Nephron progenitor cell (in vitro differentiated cells): ENCODE results near the gene MYBBP1A.
A peak's percentile ranks its signal among the peaks of the same experiment; 100 is the strongest.

Source experiments
- DNase-seq: peaks from one replicate; pipeline ENCODE4 v3.0.0; 2021
- H3K27ac Mint-ChIP-seq: 2 replicates; pipeline ENCODE4 v1.8.0; 2021; ENCODE audit warnings: mild to moderate bottlenecking, moderate library complexity, mixed read lengths
- H3K27me3 Mint-ChIP-seq: 2 replicates; pipeline ENCODE4 v1.8.0; 2021; ENCODE audit warnings: mild to moderate bottlenecking, low read depth, mixed read lengths; ENCODE audit not compliant: poor library complexity
- H3K36me3 Mint-ChIP-seq: 2 replicates; pipeline ENCODE4 v1.8.0; 2021; ENCODE audit warnings: low read depth, mixed read lengths
- H3K4me1 Mint-ChIP-seq: 2 replicates; pipeline ENCODE4 v1.8.0; 2021; ENCODE audit warnings: mixed read lengths
- H3K4me3 Mint-ChIP-seq: 2 replicates; pipeline ENCODE4 v1.8.0; 2021; ENCODE audit warnings: mild to moderate bottlenecking, moderate library complexity, mixed read lengths
- H3K9me3 Mint-ChIP-seq: 2 replicates; pipeline ENCODE4 v1.8.0; 2021; ENCODE audit warnings: mild to moderate bottlenecking, moderate library complexity, mixed read lengths
- TF ChIP-seq, protein P1 (sequence below): fragments of 200-600 bp; sonication (generic); IDR thresholded peaks from 2 replicates; pipeline ENCODE4 v1.5.0; 2021; ENCODE audit warnings: antibody characterized with exemption

MYBBP1A gene

GRCh38 chr17:4553669-4554068 lies 1.5 kb downstream of the MYBBP1A start:
- Mint-ChIP-seq H3K27me3 (no peaks in the 10 kb centered on the region), H3K27ac (no peak overlapping the region), H3K4me1 (peaks cover 43% of the 10 kb centered on the region), H3K9me3 (no peaks in the 10 kb centered on the region), H3K36me3 (peaks cover 6% of the 10 kb centered on the region), H3K4me3 (peak overlapping the region; percentile 89)
- no peak for DNase-seq
- TF ChIP-seq, protein P1, sequence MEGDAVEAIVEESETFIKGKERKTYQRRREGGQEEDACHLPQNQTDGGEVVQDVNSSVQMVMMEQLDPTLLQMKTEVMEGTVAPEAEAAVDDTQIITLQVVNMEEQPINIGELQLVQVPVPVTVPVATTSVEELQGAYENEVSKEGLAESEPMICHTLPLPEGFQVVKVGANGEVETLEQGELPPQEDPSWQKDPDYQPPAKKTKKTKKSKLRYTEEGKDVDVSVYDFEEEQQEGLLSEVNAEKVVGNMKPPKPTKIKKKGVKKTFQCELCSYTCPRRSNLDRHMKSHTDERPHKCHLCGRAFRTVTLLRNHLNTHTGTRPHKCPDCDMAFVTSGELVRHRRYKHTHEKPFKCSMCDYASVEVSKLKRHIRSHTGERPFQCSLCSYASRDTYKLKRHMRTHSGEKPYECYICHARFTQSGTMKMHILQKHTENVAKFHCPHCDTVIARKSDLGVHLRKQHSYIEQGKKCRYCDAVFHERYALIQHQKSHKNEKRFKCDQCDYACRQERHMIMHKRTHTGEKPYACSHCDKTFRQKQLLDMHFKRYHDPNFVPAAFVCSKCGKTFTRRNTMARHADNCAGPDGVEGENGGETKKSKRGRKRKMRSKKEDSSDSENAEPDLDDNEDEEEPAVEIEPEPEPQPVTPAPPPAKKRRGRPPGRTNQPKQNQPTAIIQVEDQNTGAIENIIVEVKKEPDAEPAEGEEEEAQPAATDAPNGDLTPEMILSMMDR: no peak

DNA sequence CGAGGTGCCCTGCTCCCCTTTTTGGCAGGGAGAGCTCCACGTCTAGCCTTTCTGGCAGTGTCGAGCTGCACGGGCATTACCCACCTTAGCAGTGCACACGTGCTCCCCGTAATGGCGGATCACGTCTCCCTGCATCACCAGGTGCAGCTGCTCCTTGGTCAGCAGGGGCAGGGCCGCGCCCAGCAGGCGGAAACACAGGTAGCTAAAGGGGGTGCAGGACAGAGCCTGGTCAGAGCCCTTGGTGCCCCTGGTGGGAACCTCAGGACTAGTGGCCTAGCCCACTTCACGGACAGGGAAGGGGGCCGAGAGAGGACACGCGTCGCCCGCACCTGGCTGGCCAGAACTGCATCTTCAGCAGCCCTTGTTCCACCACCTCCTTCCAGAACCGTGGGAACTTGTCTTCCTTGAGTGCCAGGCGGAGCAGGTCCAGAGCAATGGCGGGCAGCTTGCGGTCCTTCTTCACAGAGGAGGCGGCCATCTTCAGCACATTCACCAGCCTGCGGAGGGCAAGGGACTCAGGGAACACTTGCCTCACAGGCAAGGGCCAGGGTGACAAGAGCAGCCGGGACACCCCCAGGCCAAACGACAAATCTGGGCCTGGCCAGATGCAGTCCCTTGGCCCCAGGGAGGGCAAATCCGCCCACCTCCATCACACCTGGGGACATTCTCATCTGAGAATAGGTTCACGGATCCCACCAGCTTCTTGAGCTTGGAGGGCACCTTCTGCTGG lies 3.2 kb downstream of the MYBBP1A start:
- no peak overlapping the region for H3K4me3 Mint-ChIP-seq
- H3K9me3 Mint-ChIP-seq: no peaks in the 10 kb centered on the region
- TF ChIP-seq, protein P1: no peak
- peaks cover 35% of the 10 kb centered on the region for H3K4me1 Mint-ChIP-seq
- DNase-seq: no peak
- no peaks in the 10 kb centered on the region for H3K27me3 Mint-ChIP-seq
- peaks cover 10% of the 10 kb centered on the region for H3K36me3 Mint-ChIP-seq
- H3K27ac Mint-ChIP-seq: no peak overlapping the region

GRCh38 chr17:4551141-4551540 lies 4.0 kb downstream of the MYBBP1A start:
- no peaks in the 10 kb centered on the region for H3K9me3 Mint-ChIP-seq
- H3K27ac Mint-ChIP-seq: no peak overlapping the region
- H3K4me1 Mint-ChIP-seq: peaks cover 27% of the 10 kb centered on the region
- TF ChIP-seq, protein P1: no peak
- DNase-seq: no peak
- H3K4me3 Mint-ChIP-seq: no peak overlapping the region
- no peaks in the 10 kb centered on the region for H3K27me3 Mint-ChIP-seq
- peaks cover 10% of the 10 kb centered on the region for H3K36me3 Mint-ChIP-seq

GRCh38 chr17:4550534-4551039 lies 4.6 kb downstream of the MYBBP1A start:
- TF ChIP-seq, protein P1: no peak
- Mint-ChIP-seq H3K27me3 (no peaks in the 10 kb centered on the region), H3K27ac (no peak overlapping the region), H3K36me3 (peaks cover 10% of the 10 kb centered on the region), H3K9me3 (no peaks in the 10 kb centered on the region), H3K4me1 (peaks cover 22% of the 10 kb centered on the region), H3K4me3 (no peak overlapping the region)
- no peak for DNase-seq

DNA sequence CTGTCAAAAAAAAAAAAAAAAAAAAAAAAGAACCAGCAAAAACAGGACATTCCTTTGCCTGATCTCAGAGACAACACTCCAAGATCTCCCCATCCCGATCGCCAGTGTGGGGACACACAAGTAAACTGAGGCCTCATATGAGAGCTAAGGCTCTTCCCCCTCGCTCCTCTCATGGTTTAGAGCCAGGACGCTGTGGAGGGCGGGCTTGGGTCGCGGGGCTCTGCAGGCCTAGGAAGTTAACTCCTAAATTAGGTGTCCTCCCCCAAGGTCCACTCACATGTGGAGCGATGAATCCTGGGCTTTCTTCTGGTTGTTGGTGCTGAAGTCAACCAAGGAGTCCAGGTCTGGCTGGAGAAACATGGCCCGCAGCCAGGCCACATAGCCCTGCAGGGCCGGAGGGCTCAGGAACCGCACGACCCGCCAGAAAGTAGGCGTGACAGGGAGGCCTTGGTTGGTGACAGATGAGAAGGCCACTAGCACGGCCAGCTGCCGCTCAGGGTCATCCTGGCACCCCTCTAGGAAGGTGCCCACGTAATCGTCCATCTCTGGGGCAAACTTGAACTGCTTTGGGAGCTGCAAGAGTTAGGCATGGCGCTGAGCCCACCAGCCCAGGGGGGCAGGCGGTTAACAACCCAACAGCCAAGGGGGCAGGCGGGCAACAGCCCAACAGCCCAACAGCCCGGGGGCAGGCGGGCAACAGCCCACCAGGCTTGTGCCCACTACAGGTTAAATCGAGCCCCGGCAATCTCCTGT lies 5.2 kb downstream of the MYBBP1A start:
- Mint-ChIP-seq H3K27me3 (no peaks in the 10 kb centered on the region), H3K4me3 (no peak overlapping the region), H3K27ac (no peak overlapping the region), H3K36me3 (peaks cover 10% of the 10 kb centered on the region), H3K4me1 (peaks cover 18% of the 10 kb centered on the region), H3K9me3 (no peaks in the 10 kb centered on the region)
- TF ChIP-seq, protein P1: no peak
- DNase-seq: no peak
